Measurements from ENCODE around the gene ESYT2.

The ESYT2 gene

GRCh38 chr7:158684329-158684728 lies 145.0 kb downstream of the ESYT2 start:
- DNase-seq = no peak

- DNase-seq = no peak
Observed at GRCh38 chr7:158683541-158683940, 145.8 kb downstream of the ESYT2 start.

GRCh38 chr7:158682456-158682855 lies 146.9 kb downstream of the ESYT2 start:
- DNase-seq = peak in 1 of 2 experiments; percentile 16

Data from NCI-H1930 (cell line).